B cell (primary cell): ENCODE data around the gene NOP16. TPM values are rescaled to one million over a fixed set of nuclear protein-coding genes. Genes with fewer than 3 reads are reported as not detected.

ENCODE experiments used
- ATAC-seq: fragments of 200-7000 bp; cut with Tn5 transposase; one replicate; pipeline ENCODE4 v1.10.0; 2021; ENCODE audit warnings: low read depth, mild to moderate bottlenecking, moderate number of reproducible peaks, moderate library complexity
- CTCF ChIA-PET: fragments of 350-600 bp; sonication (Branson Sonifier 250); formaldehyde crosslinking; loops from one replicate; lab custom pipeline; 2021; ENCODE audit warnings: antibody characterized with exemption, inconsistent platforms; lab: Charles Lee
- POLR2A ChIA-PET: fragments of 350-600 bp; sonication (Branson Sonifier 250); formaldehyde crosslinking; loops from one replicate; lab custom pipeline; 2021; ENCODE audit warnings: antibody characterized with exemption; lab: Charles Lee
- DNase-seq: peaks from one replicate; pipeline ENCODE4 v3.0.0; 2013
- H2AFZ ChIP-seq: 2 replicates; pipeline ENCODE4 v1.6.1; 2012; ENCODE audit warnings: mild to moderate bottlenecking, low read depth, low read length; ENCODE audit not compliant: insufficient read depth, poor library complexity, severe bottlenecking
- H3K27ac ChIP-seq, 2 donors: 1 replicate in 1 of 2; 2 replicates in 1 of 2; pipeline ENCODE4 v1.5.1; 2012 to 2013; ENCODE audit warnings: low read length in 2 of 2, mild to moderate bottlenecking in 2 of 2, moderate library complexity in 1 of 2
- H3K27me3 ChIP-seq, 4 experiments: fragments of 200-600 bp in 1 of 4; sonication (generic) in 1 of 4; replicated peaks in 1 of 4; 1 replicate in 2 of 4; 2 replicates in 2 of 4; pipeline versions ENCODE4 v1.6.1 to v1.7.0; 2013 to 2016; ENCODE audit warnings: low read length in 3 of 4, mild to moderate bottlenecking in 2 of 4, mixed read lengths in 1 of 4, moderate library complexity in 1 of 4; ENCODE audit not compliant: insufficient read depth in 4 of 4, control insufficient read depth in 3 of 4; ENCODE audit errors: control extremely low read depth in 1 of 4
- H3K36me3 ChIP-seq, 2 experiments: replicated peaks in 1 of 2; 1 replicate in 1 of 2; 2 replicates in 1 of 2; pipeline versions ENCODE4 v1.6.1 to v1.7.1; 2013; ENCODE audit warnings: low read length in 1 of 2; ENCODE audit not compliant: insufficient read depth in 2 of 2, control insufficient read depth in 1 of 2; ENCODE audit errors: control extremely low read depth in 1 of 2, extremely low read depth in 1 of 2
- H3K4me1 ChIP-seq, 2 donors: fragments of 200-600 bp in 1 of 2; sonication (generic) in 1 of 2; 1 replicate in 1 of 2; 2 replicates in 1 of 2; pipeline versions ENCODE4 v1.5.1 to v1.6.1; 2013 to 2017; ENCODE audit warnings: low read length in 2 of 2; ENCODE audit not compliant: control insufficient read depth in 2 of 2, insufficient read depth in 2 of 2
- H3K4me2 ChIP-seq: replicated peaks from 2 replicates; pipeline ENCODE3; 2012; ENCODE audit warnings: mild to moderate bottlenecking, low read depth, low read length; ENCODE audit not compliant: poor library complexity, severe bottlenecking
- H3K4me3 ChIP-seq, 5 experiments: fragments of 200-600 bp in 1 of 5; sonication (generic) in 1 of 5; 1 replicate in 3 of 5; 2 replicates in 2 of 5; pipeline versions ENCODE4 v1.5.1 to v1.7.0; 2011 to 2016; ENCODE audit warnings: low read length in 4 of 5, mild to moderate bottlenecking in 4 of 5, low read depth in 2 of 5, control low read depth in 1 of 5, moderate library complexity in 1 of 5; ENCODE audit not compliant: insufficient read depth in 1 of 5; ENCODE audit errors: control extremely low read depth in 1 of 5, extremely low read depth in 1 of 5
- H3K79me2 ChIP-seq: fragments of 200-600 bp; sonication (generic); one replicate; pipeline ENCODE4 v1.6.0; 2016; ENCODE audit warnings: low read length; ENCODE audit not compliant: control insufficient read depth, insufficient read depth
- H3K9ac ChIP-seq: fragments of 200-600 bp; sonication (generic); 2 replicates; pipeline ENCODE4 v1.6.1; 2017; ENCODE audit warnings: mild to moderate bottlenecking, low read length, moderate library complexity
- H3K9me3 ChIP-seq, 3 donors: one replicate each; pipeline versions ENCODE4 v1.6.1 to v1.7.1; 2013; ENCODE audit warnings: low read length in 2 of 3; ENCODE audit not compliant: control insufficient read depth in 2 of 3, insufficient read depth in 1 of 3; ENCODE audit errors: control extremely low read depth in 1 of 3
- H4K20me1 ChIP-seq: 2 replicates; pipeline ENCODE4 v1.6.0; 2012; ENCODE audit warnings: mild to moderate bottlenecking, low read length; ENCODE audit not compliant: insufficient read depth, control insufficient read depth, poor library complexity, severe bottlenecking
- H3K27ac Mint-ChIP-seq: one replicate; pipeline ENCODE4 v1.8.0; 2021; ENCODE audit warnings: mixed read lengths
- H3K27me3 Mint-ChIP-seq: one replicate; pipeline ENCODE4 v1.8.0; 2021; ENCODE audit warnings: mixed read lengths
- H3K4me1 Mint-ChIP-seq: one replicate; pipeline ENCODE4 v1.8.0; 2021; ENCODE audit warnings: mixed read lengths
- H3K4me3 Mint-ChIP-seq: one replicate; pipeline ENCODE4 v1.8.0; 2021; ENCODE audit warnings: mixed read lengths
- H3K9me3 Mint-ChIP-seq: one replicate; pipeline ENCODE4 v1.8.0; 2022; ENCODE audit warnings: mixed read lengths; ENCODE audit not compliant: insufficient read depth
- CTCF ChIP-seq: fragments of 200-600 bp; IDR thresholded peaks from one replicate; pipeline ENCODE4 v1.8.0; 2022; ENCODE audit warnings: antibody characterized with exemption, mild to moderate bottlenecking
- EZH2 ChIP-seq: IDR thresholded peaks from 2 replicates; pipeline ENCODE4 v1.6.1; 2012; ENCODE audit warnings: borderline replicate concordance, low read depth, mild to moderate bottlenecking, moderate library complexity, low read length; ENCODE audit not compliant: insufficient read depth, poor library complexity, severe bottlenecking
- WGBS: methylation state at CpG from one replicate; pipeline ENCODE4 v1.1.5; 2013; ENCODE audit warnings: missing lambda C conversion rate; ENCODE audit not compliant: insufficient coverage; 5-methylcytosine and 5-hydroxymethylcytosine counted together
- intact Hi-C: fragments of 100-400 bp; cut with micrococcal nuclease; formaldehyde crosslinking; loops from one replicate; pipeline ENCODE4 v1.10.0; 2022
- polyA plus RNA-seq: library from polyadenylated mRNA; depleted of rRNA; stranded (reverse); fragments of >200 nt; gene quantifications from 2 replicates; pipeline ENCODE4 v1.2.3, GENCODE V29; 2012
- total RNA-seq, 2 donors: library from RNA; stranded (reverse); fragments of 120-200 nt in 1 of 2; gene quantifications; 1 replicate in 1 of 2; 2 replicates in 1 of 2; pipeline versions ENCODE4 v1.2.3 to v1.2.4, GENCODE V29; 2013 to 2022

Gene NOP16
- total and polyA plus RNA-seq, 2 donors (not counting 1 experiment from before 2014, with no cell fraction given) = 25.0 to 27.8 TPM

GRCh38 chr5:176396330-176396729 lies 7.9 kb upstream of the NOP16 start:
- Mint-ChIP-seq H3K27ac (no peak overlapping the region), H3K9me3 (no peaks in the 10 kb centered on the region), H3K27me3 (no peaks in the 10 kb centered on the region), H3K4me3 (no peak overlapping the region), H3K4me1 (no peaks in the 10 kb centered on the region)
- peaks cover 0 to 11% of the 10 kb centered on the region in 2 experiments for H3K36me3 ChIP-seq
- ChIA-PET POLR2A (interaction anchor here (0.6 kb wide), 1 partner anchor 67 kb away, joined by 4 read pairs; no protein-coding TSS in a partner anchor), CTCF (no interaction called here)
- 98% methylated on average over 6 of the region's 6 CpGs for WGBS
- TF ChIP-seq CTCF = no peak
- no peak for TF ChIP-seq EZH2
- no peak overlapping the region for H3K4me3 ChIP-seq
- ATAC-seq (no peak), DNase-seq (no peak)
- no peaks in the 10 kb centered on the region for H3K9me3 ChIP-seq
- H3K27me3 ChIP-seq = no peaks in the 10 kb centered on the region
- H3K9ac ChIP-seq = no peak overlapping the region
- no peak overlapping the region for H3K27ac ChIP-seq
- H4K20me1 ChIP-seq = no peaks in the 10 kb centered on the region
- peaks cover 9% of the 10 kb centered on the region for H3K79me2 ChIP-seq
- no peak overlapping the region for H3K4me2 ChIP-seq
- H2AFZ ChIP-seq = no peak overlapping the region
- H3K4me1 ChIP-seq = no peaks in the 10 kb centered on the region
- intact Hi-C loops = no loop called here

- no peak overlapping the region for H3K27ac Mint-ChIP-seq
- H3K4me3 Mint-ChIP-seq = no peak overlapping the region
- Histone ChIP-seq H3K4me3 (no peak overlapping the region), H4K20me1 (no peaks in the 10 kb centered on the region), H2AFZ (no peak overlapping the region), H3K9me3 (no peaks in the 10 kb centered on the region), H3K27ac (no peak overlapping the region), H3K9ac (no peak overlapping the region), H3K27me3 (no peaks in the 10 kb centered on the region), H3K36me3 (peaks cover 0 to 11% of the 10 kb centered on the region in 2 experiments), H3K79me2 (peaks cover 11% of the 10 kb centered on the region), H3K4me2 (no peak overlapping the region), H3K4me1 (peaks cover 0 to 1% of the 10 kb centered on the region in 2 donors)
- intact Hi-C loops = no loop called here
- no peaks in the 10 kb centered on the region for H3K9me3 Mint-ChIP-seq
- WGBS = 95% methylated on average over 2 of the region's 11 CpGs
- no peaks in the 10 kb centered on the region for H3K4me1 Mint-ChIP-seq
- ATAC-seq = no peak
- TF ChIP-seq CTCF (no peak), EZH2 (no peak)
- H3K27me3 Mint-ChIP-seq = no peaks in the 10 kb centered on the region
- ChIA-PET POLR2A (interaction anchor here (0.7 kb wide), 1 partner anchor 10 kb away, joined by 3 read pairs; no protein-coding TSS in a partner anchor), CTCF (no interaction called here)
- no peak for DNase-seq
Observed at GRCh38 chr5:176394881-176395675, 6.7 kb upstream of the NOP16 start.
